ENCODE data around the gene MYL3.

The MYL3 gene

DNA sequence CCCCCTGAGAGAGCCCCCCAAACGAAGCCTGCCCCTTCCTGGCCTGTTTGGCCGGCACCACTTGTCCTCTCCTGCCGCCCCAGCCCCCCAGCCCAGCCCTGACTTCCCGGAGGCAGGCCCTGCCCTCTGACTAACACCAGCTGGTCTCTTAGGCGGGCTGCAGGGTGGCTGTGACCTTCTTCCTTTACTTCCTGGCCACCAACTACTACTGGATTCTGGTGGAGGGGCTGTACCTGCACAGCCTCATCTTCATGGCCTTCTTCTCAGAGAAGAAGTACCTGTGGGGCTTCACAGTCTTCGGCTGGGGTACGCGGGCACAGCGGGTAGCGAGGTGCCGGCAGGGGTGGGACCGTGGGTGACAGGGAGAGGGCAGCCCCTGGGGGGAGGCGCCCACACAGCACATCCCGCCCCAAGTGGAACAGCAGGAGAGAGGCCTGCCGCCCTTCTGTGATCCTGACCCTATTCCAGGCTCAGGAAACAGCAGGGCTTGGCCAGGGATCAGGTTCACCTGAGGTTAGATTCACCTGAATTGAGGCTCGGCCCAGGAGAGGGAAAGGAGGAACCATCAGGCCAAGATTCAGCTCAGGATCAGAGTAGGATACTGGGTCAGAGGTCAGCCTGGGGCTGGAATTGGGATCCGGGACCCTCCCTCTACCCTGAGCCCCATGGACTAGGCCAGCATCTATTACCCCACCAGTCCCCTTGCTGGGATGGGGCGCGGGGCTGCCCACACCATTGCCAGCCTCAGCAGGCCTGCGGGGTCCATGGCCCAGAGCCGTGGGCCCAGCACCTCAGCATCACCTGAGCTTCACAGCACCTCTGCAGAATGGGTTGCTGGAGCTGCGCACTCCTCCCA lies 36.1 kb upstream of the MYL3 start:
- no peak for DNase-seq

DNA sequence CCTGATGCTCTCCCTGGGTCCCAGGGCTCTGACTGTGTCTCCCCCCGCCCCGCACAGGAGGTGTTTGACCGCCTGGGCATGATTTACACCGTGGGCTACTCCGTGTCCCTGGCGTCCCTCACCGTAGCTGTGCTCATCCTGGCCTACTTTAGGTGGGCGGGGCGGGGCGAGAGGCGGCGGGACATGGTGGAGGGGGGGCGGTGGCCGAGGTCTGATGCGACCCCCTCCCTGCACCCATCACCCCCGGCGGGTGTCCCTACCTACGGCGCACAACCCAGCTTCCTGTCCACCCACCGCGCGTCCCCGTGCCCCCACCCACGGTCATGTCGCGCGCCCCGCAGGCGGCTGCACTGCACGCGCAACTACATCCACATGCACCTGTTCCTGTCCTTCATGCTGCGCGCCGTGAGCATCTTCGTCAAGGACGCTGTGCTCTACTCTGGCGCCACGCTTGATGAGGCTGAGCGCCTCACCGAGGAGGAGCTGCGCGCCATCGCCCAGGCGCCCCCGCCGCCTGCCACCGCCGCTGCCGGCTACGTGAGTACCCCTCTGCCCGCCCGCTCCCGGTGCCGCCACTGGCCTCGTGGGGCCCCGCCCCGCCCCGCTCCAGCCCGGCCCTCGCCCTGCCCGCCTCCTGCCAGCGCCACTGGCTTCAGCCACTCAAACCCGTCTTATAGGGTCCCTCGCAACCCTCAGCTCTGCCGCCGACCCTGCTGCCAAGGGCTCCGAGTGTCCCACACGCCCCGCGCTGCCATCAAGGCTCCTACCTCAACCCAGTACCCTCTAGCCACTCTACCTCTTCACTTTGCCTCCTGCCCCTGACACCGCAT lies 35.3 kb upstream of the MYL3 start:
- DNase-seq = no peak

DNA sequence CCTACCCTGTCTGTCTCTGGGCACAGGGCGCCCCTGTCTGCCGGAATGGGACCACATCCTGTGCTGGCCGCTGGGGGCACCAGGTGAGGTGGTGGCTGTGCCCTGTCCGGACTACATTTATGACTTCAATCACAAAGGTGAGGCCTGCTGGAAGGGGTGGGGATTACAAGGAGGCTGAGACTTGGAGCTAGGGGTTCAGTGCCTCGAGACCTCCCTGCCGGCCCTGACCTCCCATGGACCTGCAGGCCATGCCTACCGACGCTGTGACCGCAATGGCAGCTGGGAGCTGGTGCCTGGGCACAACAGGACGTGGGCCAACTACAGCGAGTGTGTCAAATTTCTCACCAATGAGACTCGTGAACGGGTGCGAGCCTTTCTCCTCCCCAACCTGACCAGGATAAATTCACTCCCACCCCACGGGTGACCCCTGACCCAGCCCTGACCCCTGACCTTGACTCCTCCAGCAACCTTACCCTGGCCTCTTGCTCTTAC lies 34.6 kb upstream of the MYL3 start:
- no peak for DNase-seq

DNA sequence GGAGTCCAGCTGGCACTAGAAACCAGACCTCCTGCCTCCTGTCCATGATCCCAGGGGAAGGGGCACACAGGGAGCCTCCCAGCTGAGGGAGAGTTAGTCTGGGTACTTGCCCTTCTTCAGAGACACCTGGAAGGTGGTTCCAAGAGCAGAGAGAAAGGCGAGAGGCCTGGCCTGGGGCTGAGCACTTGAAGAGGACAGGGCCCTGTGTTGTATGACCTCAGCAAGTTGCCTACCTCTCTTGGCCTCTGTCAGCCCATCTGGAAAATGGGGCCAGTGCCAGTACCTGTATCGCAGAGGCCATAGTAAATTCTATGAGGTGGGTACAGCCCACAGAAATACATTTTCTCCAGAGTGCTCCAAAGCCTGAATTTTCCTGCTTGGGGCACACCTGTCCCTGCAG lies 33.8 kb upstream of the MYL3 start:
- no peak for DNase-seq

DNA sequence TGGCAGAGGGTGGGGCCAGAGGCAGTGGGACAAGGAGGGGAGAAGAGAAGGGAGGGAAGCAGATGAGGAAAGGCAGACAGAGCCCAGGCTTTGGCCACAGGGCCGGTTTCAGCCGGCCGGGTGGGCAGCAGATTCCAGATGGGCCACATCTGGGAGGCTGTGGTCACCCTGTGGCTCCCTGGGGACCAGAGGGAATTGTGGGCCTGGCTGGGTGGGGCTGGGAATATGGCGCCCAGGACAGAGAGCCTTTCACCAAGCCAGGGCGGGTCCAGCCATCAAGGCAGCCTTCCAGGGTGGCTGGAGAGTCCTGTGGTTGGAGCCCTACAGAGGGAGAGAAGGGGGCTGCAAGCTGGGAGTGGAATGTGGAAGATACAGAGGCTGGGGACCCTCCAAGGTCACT lies 33.1 kb upstream of the MYL3 start:
- DNase-seq = no peak

DNA sequence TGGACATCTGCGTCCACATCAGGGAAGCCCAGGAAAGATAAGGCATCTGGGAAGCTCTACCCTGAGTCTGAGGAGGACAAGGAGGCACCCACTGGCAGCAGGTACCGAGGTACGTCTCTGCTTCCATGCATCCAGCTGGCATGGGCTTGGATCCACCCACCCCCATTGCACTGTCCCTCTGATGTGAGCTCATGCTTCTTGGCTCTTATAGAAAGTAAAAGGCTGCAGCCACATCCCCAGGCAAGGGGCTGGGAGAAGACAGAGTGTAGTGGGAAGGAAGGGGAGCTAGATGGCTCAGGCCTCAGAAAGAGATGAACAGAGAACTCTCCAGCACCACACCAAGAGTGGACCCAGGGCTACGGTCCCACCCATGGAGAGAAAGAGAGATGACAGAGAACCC lies 32.5 kb upstream of the MYL3 start:
- DNase-seq = no peak

DNA sequence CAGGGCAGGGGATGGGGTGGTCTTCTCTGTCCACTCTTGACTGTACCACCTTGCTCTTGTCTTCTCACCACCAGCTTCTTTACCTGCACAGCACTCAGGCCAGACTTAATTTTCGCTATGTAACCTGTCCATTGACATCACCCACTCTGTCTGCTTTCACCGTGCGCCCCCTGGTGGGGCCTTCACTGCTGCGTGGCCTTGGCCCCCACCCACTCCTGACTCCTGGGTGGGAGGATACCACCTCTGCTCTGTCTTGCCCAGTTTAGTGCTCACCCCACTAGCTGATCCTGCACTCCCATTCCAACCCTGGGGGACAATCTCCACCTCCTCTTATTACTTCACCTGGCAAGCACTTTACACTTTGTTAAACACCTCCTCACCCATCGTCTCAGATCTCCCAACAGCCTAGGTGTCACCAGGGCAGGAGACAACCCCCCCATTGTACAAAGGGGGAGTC lies 32.0 kb upstream of the MYL3 start:
- peak; percentile 33 for DNase-seq

DNA sequence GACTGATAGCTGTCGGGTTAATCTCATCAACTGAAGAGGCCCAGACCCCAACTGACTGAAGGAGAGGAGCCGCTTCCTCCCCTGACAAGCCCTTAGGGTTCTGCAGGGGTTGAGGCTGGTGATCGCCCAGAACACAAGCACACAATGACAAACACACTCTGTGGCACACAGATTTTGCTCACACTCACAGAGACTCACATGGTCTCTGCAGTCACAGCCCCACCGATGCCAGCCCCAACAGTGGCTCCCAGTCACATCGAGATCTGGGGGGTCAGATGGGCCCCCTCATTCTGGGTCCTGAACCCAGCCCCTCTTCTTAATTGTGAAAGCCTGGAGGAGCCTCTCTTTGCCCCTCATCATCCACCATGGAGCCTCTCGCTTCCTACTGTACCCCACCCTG lies 31.0 kb upstream of the MYL3 start:
- DNase-seq = no peak

DNA sequence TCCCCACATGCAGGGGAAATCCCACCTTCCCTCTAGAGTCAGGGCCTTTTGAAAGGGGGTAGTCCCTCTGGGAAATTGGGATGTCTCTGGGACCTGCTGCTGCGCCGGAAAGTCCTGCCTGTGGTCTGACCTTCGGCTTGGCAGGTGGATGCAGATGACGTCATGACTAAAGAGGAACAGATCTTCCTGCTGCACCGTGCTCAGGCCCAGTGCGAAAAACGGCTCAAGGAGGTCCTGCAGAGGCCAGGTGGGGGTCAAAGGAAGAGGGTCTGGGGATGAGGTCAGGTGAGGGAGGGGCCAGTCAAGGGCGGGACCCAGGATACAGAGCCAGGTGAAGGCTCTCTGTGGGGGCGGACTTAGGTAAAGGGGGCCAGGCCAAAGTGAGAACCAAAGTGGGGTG lies 30.5 kb upstream of the MYL3 start:
- DNase-seq = no peak

DNA sequence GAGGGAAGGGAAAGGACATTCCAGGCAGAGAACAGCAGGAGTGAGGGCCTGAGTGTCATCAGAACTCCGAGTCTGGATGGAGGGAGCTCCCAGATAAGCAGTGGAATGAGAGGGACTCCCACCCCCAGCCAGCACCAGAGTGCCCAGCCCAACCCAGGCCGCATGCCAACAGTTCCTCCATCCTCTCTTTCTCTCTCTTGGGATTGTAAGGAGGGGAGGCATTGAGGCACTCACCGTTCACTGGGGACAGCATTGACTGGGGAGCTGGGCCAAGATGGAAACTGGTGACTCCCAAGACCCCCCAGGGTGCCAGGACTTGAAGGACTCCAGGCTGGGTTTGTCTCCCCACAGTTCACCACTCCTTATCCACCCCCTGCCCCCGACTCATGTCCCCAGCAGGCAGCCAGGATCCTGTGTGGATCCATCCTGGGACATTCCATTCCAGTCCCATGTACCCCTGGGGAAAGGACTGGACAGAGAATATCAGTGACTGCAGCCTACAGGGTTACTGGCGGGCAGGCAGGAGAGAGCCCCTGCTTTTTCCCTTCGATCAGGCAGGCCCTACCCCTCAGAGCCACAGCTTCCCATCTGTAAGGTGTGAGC lies 30.0 kb upstream of the MYL3 start:
- no peak for DNase-seq

DNA sequence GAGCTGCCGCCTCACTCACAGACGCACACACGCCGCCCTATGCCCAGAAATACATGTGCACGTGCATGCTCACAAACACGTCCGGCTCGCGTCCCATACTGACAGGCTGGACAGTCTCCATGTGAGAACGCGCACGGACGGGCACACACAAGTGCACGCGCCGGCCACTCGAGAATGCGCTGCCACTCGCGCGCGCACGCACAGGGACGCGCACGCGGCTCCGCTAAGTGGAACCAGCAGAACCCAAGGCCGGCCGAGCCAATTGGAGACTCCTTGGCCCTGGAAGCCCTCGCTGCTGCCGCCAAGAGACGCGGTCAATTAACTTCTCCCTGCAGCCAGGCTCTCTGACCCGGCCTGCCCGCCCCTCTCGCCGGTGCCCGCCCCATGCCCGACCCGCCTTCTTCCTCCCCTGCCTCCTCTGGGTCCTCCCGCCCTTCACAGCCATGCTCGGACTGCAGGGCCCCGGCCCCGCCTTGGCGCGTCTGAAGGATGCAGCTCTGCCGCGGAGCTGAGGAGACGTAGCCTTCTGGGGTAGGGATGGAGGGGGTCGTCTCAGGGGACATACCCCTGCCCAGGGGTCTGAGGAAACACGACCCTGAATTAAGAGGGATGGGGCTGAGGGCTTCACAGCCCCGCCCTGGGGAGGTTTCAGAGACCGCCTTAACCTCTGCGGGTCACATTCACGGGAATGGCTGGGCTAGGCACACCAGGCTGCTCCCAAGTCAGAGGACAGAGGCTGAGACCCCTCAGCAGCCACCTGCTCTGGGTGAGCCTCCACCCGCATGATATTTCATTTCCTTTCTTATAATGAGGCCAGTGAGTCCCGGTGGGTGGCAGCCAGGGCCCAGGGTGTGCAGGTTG lies 29.3 kb upstream of the MYL3 start:
- DNase-seq = peak; percentile 31

DNA sequence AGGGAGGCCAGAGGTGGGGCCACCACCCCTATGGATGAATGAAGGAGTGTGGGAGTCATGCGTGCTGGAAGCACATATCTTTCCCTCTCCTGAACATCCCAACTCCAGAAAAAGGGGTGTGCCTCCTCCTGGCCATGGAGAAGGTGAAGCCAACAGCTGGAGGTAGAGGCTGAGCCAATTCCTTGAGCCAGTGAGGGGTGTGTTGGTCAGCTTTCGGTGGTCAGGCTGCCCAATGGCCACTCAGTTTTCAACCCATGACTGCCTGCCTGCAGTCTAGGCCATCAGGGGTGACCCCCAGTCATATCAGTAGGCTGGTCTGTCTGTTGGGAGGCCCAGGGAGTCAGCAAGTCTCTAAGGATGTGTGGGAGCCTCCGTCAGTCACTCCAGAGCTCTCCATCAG lies 27.9 kb upstream of the MYL3 start:
- DNase-seq = no peak

DNA sequence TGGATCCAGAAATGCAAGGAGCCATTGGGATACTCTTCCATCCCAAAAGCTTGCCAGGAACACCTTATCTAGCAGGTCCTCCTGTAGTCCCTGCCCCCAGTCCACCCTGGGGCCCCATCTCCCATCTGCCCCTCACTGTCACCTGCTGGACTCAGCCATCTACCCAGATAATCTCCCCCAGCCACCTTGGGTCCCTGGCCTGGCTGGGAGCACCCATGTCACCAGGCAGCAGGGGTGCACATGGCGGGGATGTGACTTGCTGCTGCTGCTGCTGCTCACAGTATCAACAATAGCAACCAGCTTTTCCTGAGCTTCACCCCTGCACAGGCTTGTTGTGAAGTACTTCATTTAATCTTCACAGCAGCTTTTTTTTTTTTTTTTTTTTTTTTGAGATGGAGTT lies 26.9 kb upstream of the MYL3 start:
- no peak for DNase-seq

DNA sequence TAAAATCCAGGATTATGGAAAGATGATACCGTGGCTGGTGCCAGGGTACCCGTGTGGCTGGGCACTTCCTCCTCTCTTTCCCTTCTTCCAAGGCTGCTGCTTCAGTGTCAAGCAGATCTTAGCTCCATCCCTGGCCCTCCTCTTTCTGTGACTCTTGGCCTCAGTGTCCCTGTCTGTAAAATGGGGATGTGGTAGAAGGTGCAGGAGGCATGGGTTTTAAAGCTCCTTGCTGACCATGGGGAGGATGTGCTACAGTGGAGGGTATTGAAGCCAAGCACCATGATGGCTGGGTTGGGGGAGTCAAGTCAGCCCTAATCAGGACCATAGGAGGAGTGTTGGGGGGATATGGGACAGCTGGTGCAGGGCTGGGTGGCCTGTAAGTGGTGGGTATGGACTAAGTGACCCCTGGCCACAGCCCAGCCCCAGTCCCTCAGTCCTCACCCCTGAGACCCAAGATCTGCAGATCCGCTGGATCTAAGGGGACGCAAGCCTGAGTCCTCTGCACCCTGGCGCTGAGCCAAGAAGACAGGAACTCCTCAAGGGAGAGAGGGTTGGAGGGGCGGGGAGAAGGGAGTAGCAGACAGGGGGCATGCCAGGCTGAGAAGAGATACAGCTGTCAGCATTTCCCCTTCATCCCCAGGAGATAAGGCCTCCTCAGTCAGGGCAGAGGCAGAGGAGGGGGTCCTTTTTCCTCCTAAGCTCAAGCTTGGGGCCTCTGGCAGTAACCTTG lies 26.3 kb upstream of the MYL3 start:
- no peak for DNase-seq

DNA sequence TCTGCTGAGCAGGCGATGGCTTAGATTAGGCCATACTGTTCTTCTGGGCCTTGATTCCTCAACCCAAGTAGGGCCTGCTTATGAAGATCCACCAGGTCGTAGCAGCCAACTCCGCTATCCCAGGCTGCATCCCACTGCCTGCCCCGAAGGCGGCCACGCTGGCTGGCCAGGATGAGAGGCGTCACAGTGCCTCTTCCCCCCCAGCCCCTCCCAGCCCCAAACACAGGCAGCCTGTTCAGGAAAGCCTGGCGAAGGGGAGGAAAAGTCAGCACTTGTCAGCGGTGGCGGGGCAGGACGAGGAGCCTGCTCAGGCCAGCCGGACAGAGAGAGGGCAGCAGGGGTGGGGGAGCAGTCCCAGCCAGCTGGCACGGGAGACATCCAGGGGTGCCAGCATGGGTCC lies 25.5 kb upstream of the MYL3 start:
- DNase-seq = no peak

DNA sequence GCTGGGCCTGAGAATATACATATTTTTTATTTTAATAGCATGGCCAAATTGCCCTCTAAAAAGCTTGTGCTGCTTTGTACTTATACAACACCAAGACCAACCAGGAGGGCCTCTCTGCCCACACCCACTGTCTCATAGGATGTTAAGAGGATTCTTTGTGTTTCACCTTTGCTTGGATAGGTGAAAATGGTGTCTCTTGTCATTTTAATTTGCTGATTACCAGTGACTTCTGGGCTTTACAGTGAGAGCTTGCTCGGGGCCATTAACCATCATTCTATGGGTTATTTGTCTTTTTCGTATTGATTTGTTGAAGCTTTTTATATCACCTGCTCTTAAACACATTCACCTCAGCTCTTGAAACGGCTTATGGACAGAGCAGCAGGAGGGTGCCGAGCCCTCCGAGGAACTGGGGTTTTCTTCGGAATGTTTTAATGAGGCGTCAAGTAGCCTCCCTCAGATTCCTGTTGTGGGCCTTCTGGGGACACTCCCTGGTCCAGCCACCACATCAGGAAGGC lies 24.8 kb upstream of the MYL3 start:
- DNase-seq = no peak

DNA sequence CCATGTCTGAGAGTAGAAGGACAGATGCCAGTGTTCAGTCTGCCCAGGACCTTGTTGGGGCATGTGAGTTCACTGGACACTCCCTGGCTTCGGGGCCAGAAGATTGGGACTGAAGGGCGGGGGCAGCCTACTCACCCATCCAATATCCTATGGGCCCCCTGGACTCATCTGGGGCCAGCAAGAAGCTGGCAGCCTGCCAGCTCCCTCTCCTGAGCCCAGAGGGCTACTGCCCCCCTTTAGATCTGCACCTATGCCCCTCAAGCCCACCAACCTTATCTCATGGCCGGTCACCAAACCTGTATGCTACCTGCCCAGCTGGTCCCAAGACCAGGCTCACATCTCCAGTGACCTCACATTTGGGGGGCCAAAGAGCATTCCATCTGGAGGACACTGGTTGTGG lies 22.4 kb upstream of the MYL3 start:
- no peak for DNase-seq

DNA sequence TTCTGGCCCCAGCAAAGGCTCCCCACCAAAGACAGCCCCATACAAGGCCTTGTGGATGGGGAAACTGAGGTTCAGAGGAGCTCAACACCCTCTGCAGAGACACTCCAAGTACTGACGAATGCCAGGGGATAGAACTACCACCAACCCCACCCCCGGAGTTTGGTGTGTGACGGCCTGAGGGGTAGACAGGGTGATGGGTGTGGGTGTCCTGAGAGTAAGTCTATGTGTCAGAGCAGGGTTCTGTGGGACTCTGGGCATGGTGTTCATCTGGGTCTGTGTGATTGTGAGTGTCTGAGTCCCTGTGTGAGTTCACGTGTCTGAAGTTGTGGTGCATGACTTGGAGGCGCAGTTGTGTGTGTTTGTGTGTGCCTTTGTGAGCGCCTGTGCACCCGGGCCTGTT lies 21.7 kb upstream of the MYL3 start:
- DNase-seq = no peak

DNA sequence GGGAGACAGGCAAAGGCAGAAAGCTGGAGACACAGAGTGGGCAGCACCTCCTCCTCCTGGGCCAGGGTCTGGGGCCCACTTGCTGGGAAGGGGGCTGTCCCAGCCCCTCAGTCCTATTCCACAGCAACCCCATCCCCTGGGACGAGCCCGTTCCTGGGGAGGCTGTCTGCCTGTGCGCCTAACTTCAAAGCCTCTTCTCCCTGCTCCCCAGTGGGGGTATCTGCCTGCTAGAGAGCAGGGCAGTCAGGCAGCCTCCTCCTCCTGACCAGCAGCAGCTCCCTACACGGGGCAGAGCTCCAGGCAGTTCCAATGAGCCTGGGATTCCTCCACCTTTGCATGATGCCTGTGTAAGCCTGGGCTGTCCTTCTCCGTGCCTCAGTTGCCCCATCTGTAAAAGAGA lies 21.2 kb upstream of the MYL3 start:
- DNase-seq = no peak

DNA sequence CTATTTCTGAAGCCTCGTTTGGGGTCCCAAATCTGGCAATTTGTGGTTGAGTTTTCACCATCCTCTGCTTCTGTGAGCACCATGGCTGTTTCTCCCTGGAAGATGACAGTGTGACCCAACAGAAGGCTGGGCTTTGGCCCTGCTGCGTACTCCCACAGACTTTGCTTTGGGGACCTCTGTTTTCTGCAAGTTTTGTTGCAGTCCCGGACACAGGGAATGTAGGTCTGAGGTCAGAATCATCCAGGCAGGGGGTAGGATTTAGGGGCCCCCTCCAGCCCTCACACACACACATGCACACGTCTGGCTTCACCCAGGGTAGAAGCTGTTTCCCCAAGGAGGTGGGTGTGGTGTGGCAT lies 20.6 kb upstream of the MYL3 start:
- DNase-seq = no peak

DNA sequence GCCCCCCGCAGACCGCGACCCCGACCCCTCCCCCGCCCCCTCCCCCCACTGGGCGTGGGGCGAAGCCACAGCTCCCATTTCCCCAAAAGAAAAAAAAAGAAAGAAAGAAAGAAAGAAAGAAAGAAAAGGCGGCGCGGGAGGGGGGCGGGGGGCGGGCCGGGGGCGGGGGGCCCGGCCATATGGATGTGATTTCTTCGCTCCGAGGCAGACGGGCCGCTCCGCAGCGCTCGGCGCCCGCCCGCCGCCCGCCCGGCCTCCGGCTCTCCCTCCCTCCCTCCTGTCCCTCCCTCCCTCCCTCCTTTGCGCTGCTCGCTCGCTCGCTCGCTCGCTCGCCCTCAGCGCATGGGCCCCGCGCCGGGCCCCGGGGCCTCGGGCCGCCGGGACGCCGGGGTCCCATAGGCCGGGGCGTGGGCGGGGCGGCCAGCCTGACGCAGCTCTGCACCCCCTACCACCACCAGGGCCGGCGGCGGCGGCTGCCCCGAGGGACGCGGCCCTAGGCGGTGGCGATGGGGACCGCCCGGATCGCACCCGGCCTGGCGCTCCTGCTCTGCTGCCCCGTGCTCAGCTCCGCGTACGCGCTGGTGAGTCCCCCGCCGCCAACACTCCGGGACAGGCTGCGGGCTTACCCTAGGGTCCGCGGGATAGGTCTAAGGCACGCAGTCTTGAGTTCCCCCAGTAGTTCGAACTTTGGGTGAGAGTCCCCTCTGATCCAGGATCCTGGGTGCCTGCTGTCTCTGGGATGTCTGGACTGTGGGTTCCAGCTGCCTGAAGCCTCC lies 20.0 kb upstream of the MYL3 start:
- peak; percentile 45 for DNase-seq
